OCI-LY7 (cell line): ENCODE measurements around the gene STXBP1. TPM values are rescaled to one million over a fixed set of nuclear protein-coding genes. Genes with fewer than 3 reads are reported as not detected.
"Not testable (repeated sequence)": the region's sequence is repeated elsewhere in the genome, so short reads cannot be mapped to it uniquely, and the experiment has no call there.

Experiments
- BruUV-seq: library from RNA; stranded (reverse); fragments of 400-500 nt; replicated peaks from 2 replicates; lab custom pipeline; 2021; lab: Mats Ljungman, UMichigan
- CTCF ChIA-PET: fragments of 300-600 bp; sonication (Branson Sonifier 250); formaldehyde crosslinking; loops from one replicate; lab custom pipeline; 2022; ENCODE audit warnings: antibody characterized with exemption; ENCODE audit not compliant: unreplicated experiment; lab: Charles Lee
- POLR2A ChIA-PET: fragments of 300-600 bp; sonication (Branson Sonifier 250); formaldehyde crosslinking; loops from one replicate; lab custom pipeline; 2022; ENCODE audit warnings: antibody characterized with exemption; lab: Charles Lee
- DNase-seq: peaks from one replicate; pipeline ENCODE4 v3.0.0-alpha.2; 2015; ENCODE audit warnings: low spot score
- H2AFZ ChIP-seq: fragments of 200-600 bp; sonication (generic), shearing (Covaris generic); 2 replicates; pipeline ENCODE4 v1.6.1; 2014; ENCODE audit warnings: mild to moderate bottlenecking, antibody characterized with exemption, low read length, moderate library complexity
- H3K27ac ChIP-seq: fragments of 200-600 bp; sonication (generic); 2 replicates; pipeline ENCODE4 v1.5.1; 2014; ENCODE audit warnings: mixed run types, low read depth, mild to moderate bottlenecking, moderate library complexity, low read length, inconsistent platforms; ENCODE audit not compliant: poor library complexity, severe bottlenecking
- H3K36me3 ChIP-seq: fragments of 200-600 bp; sonication (generic); 2 replicates; pipeline ENCODE4 v1.6.1; 2014; ENCODE audit warnings: mild to moderate bottlenecking, antibody characterized with exemption, low read length, moderate library complexity, mixed read lengths; ENCODE audit not compliant: insufficient read depth
- H3K4me1 ChIP-seq: fragments of 200-600 bp; sonication (generic); 2 replicates; pipeline ENCODE4 v1.5.1; 2014; ENCODE audit warnings: mild to moderate bottlenecking, low read length; ENCODE audit not compliant: insufficient read depth, poor library complexity, severe bottlenecking
- H3K4me2 ChIP-seq: fragments of 200-600 bp; sonication (generic); 2 replicates; pipeline ENCODE4 v1.6.1; 2014; ENCODE audit warnings: mild to moderate bottlenecking, low read length
- H3K4me3 ChIP-seq: fragments of 200-600 bp; sonication (generic); 2 replicates; pipeline ENCODE4 v1.5.1; 2014; ENCODE audit warnings: mild to moderate bottlenecking, low read depth, low read length; ENCODE audit not compliant: poor library complexity, severe bottlenecking
- H3K79me2 ChIP-seq: fragments of 200-600 bp; sonication (generic); 2 replicates; pipeline ENCODE4 v1.6.1; 2016; ENCODE audit warnings: low read depth, mild to moderate bottlenecking, low read length, moderate library complexity, mixed read lengths; ENCODE audit not compliant: insufficient read depth
- H3K9me2 ChIP-seq: fragments of 200-600 bp; sonication (generic); 2 replicates; pipeline ENCODE4 v1.6.1; 2016; ENCODE audit warnings: mild to moderate bottlenecking, low read length, mixed read lengths; ENCODE audit not compliant: insufficient read depth
- H3K9me3 ChIP-seq: fragments of 200-600 bp; sonication (generic); 2 replicates; pipeline ENCODE4 v1.6.1; 2014; ENCODE audit warnings: mild to moderate bottlenecking, mixed run types, low read length, mixed read lengths
- H4K20me1 ChIP-seq: fragments of 200-600 bp; sonication (generic); 2 replicates; pipeline ENCODE4 v1.6.1; 2014; ENCODE audit warnings: mild to moderate bottlenecking, antibody characterized with exemption, low read length, moderate library complexity, mixed read lengths; ENCODE audit not compliant: insufficient read depth
- EZH2phosphoT487 ChIP-seq: fragments of 200-600 bp; sonication (generic); IDR thresholded peaks from 2 replicates; pipeline ENCODE4 v1.6.1; 2018; ENCODE audit warnings: low read depth, borderline replicate concordance, mild to moderate bottlenecking, mixed run types, antibody characterized with exemption, low read length, moderate library complexity, mixed read lengths
- intact Hi-C: fragments of 100-400 bp; cut with micrococcal nuclease; formaldehyde crosslinking; loops from one replicate; pipeline ENCODE4 v1.10.0; 2022; ENCODE audit not compliant: unreplicated experiment
- total RNA-seq, 2 experiments: library from RNA; depleted of rRNA in 1 of 2; stranded (reverse); fragments of >200 nt in 1 of 2; shearing (Covaris generic) in 1 of 2; gene quantifications; 2 replicates each; pipeline ENCODE4 v1.2.3, GENCODE V29; 2014 to 2022
- TF ChIP-seq, protein P1 (sequence below): fragments of 200-600 bp; sonication (generic); conservative IDR thresholded peaks from 2 replicates; pipeline ENCODE4 v1.5.1; 2014; ENCODE audit warnings: mild to moderate bottlenecking, antibody characterized with exemption, low read length, moderate library complexity, mixed read lengths

STXBP1 gene
- total RNA-seq, 2 experiments from 2014 or later = 4.1 to 20.4 TPM

- BruUV-seq = no TSS peak
- POLR2A ChIA-PET = interaction anchor here (0.7 kb wide), 1 partner anchor 340 kb away, joined by 3 read pairs; no protein-coding TSS in a partner anchor
- Histone ChIP-seq H3K4me2 (no peak overlapping the region), H3K9me3 (no peaks in the 10 kb centered on the region), H3K79me2 (no peaks in the 10 kb centered on the region), H2AFZ (no peak overlapping the region), H3K27ac (no peak overlapping the region), H4K20me1 (no peaks in the 10 kb centered on the region), H3K4me3 (no peak overlapping the region), H3K4me1 (no peaks in the 10 kb centered on the region), H3K36me3 (no peaks in the 10 kb centered on the region), H3K9me2 (no peaks in the 10 kb centered on the region)
- no peak for DNase-seq
- CTCF ChIA-PET = no interaction called here
- TF ChIP-seq EZH2phosphoT487 = no peak
- TF ChIP-seq, protein P1, sequence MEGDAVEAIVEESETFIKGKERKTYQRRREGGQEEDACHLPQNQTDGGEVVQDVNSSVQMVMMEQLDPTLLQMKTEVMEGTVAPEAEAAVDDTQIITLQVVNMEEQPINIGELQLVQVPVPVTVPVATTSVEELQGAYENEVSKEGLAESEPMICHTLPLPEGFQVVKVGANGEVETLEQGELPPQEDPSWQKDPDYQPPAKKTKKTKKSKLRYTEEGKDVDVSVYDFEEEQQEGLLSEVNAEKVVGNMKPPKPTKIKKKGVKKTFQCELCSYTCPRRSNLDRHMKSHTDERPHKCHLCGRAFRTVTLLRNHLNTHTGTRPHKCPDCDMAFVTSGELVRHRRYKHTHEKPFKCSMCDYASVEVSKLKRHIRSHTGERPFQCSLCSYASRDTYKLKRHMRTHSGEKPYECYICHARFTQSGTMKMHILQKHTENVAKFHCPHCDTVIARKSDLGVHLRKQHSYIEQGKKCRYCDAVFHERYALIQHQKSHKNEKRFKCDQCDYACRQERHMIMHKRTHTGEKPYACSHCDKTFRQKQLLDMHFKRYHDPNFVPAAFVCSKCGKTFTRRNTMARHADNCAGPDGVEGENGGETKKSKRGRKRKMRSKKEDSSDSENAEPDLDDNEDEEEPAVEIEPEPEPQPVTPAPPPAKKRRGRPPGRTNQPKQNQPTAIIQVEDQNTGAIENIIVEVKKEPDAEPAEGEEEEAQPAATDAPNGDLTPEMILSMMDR = no peak
- intact Hi-C loops = no loop called here
Measured at GRCh38 chr9:127580879-127581475, 31.1 kb upstream of the STXBP1 start.

DNA sequence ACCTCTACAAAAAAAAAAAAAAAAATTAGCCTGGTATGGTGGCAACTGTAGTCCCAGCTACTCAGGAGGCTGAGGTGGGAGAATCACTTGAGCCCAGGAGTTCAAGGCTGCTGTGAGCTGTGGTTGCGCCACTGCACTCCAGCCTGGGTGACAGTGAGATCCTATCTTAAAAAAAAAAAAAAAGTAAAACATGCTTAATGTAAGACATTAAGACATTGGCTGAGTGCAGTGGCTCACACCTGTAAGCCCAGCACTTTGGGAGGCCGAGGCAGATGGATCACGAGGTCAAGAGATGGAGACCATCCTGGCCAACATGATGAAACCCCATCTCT, 27.6 kb upstream of the STXBP1 start:
- H3K36me3 ChIP-seq, H3K4me1 ChIP-seq, H3K9me3 ChIP-seq, H3K79me2 ChIP-seq, H3K4me3 ChIP-seq, H2AFZ ChIP-seq, H4K20me1 ChIP-seq, CTCF ChIA-PET, BruUV-seq, intact Hi-C loops, DNase-seq, H3K27ac ChIP-seq, H3K4me2 ChIP-seq, H3K9me2 ChIP-seq: not testable (repeated sequence)
- POLR2A ChIA-PET = interaction anchor here (0.7 to 0.8 kb wide), 4 partner anchors 27 to 133 kb away, joined by 3 to 4 read pairs (median 3); partner anchors contain the start of gene LRSAM1

DNA sequence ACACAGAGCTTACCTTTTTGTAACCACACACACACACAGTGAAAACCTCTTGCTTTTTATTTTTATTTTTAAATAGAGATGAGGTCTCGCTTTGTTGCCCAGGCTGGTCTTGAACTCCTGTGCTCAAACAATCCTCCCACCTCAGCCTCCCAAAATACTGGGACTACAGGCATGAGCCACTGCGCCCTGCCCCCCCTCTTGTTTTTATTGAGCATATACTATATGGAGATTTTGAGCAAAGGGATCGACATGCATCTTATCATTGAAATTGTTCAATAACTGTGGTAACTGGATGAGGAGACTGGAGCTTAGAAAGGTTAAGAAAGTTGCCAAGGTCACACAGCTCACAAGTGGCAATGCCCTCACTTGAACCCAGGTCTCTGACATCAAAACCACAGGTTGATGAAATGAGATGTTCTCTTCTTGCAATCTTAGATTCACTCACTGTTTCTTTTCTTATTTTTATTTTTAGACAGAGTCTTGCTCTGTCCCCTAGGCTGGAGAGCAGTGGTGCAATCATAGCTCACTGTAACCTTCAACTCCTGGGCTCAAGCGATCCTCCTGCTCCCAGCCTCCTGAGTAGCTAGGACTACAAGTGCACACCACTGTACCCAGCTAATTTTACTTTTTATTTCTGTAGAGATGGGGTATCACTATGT, 26.8 kb upstream of the STXBP1 start:
- H3K4me3 ChIP-seq = no peak overlapping the region
- BruUV-seq = no TSS peak
- H3K4me2 ChIP-seq = no peak overlapping the region
- ChIA-PET CTCF (no interaction called here), POLR2A (interaction anchor here (0.7 kb wide), 1 partner anchor 20 kb away, joined by 3 read pairs; no protein-coding TSS in a partner anchor)
- intact Hi-C loops = no loop called here
- H4K20me1 ChIP-seq = no peaks in the 10 kb centered on the region
- H3K27ac ChIP-seq = no peak overlapping the region
- TF ChIP-seq EZH2phosphoT487 = no peak
- TF ChIP-seq, protein P1 = no peak
- H3K4me1 ChIP-seq = no peaks in the 10 kb centered on the region
- H3K79me2 ChIP-seq = no peaks in the 10 kb centered on the region
- no peaks in the 10 kb centered on the region for H3K36me3 ChIP-seq
- H2AFZ ChIP-seq = no peak overlapping the region
- no peaks in the 10 kb centered on the region for H3K9me2 ChIP-seq
- DNase-seq = no peak
- no peaks in the 10 kb centered on the region for H3K9me3 ChIP-seq
